Fibroblast of pulmonary artery (primary cell): ENCODE results near the gene DDTL.
"Not testable (repeated sequence)": the region's sequence is repeated elsewhere in the genome, so short reads cannot be mapped to it uniquely, and the experiment has no call there.

Experiments
- DNase-seq: peaks from one replicate; pipeline ENCODE4 v3.0.0-alpha.2; 2010; ENCODE audit warnings: low read depth
- H3K4me3 ChIP-seq: replicated peaks from 2 replicates; pipeline ENCODE4 v1.5.1; 2011; ENCODE audit warnings: low read depth, mild to moderate bottlenecking, control low read depth, low read length, moderate library complexity
- CTCF ChIP-seq: IDR thresholded peaks from 2 replicates; pipeline ENCODE4 v1.5.1; 2011; ENCODE audit warnings: mild to moderate bottlenecking, control low read depth, low read length, inconsistent platforms; ENCODE audit errors: missing control alignments

Gene DDTL

GRCh38 chr22:23952794-23953405 is 13.8 kb upstream of the DDTL start:
- not testable (repeated sequence) for DNase-seq, H3K4me3 ChIP-seq

GRCh38 chr22:23953485-23953884 is 13.2 kb upstream of the DDTL start:
- not testable (repeated sequence) for H3K4me3 ChIP-seq, DNase-seq

- not testable (repeated sequence) for DNase-seq, H3K4me3 ChIP-seq
These were observed 12.3 kb upstream of the DDTL start for GRCh38 chr22:23954193-23954990.

GRCh38 chr22:23954991-23955305 is 11.7 kb upstream of the DDTL start:
- not testable (repeated sequence) for H3K4me3 ChIP-seq, DNase-seq

- not testable (repeated sequence) for H3K4me3 ChIP-seq, DNase-seq
These were observed 10.8 kb upstream of the DDTL start for GRCh38 chr22:23955886-23956285.

- DNase-seq: peak; percentile 78
- not testable (repeated sequence) for H3K4me3 ChIP-seq
- peak; percentile 75 for TF ChIP-seq CTCF
These were observed 10.3 kb upstream of the DDTL start for GRCh38 chr22:23956301-23956900.

GRCh38 chr22:23961084-23961771 is 5.5 kb upstream of the DDTL start, which contains the start of gene GSTT2B:
TSS of gene GSTT2B (minus strand) at chr22:23961195. CDS start at chr22:23961131, 64 bp downstream.
- peak within 1 kb of the TSS; percentile 33 for H3K4me3 ChIP-seq
- DNase-seq: not testable (repeated sequence)

GRCh38 chr22:23966094-23966493 is 594 bp upstream of the DDTL start:
- not testable (repeated sequence) for H3K4me3 ChIP-seq, DNase-seq

- TF ChIP-seq CTCF: no peak
- no peak overlapping the region for H3K4me3 ChIP-seq
- no peak for DNase-seq
These were observed 2.4 kb downstream of the DDTL start for GRCh38 chr22:23969071-23969470.

GRCh38 chr22:23970201-23970641 is 3.5 kb downstream of the DDTL start:
- no peak overlapping the region for H3K4me3 ChIP-seq
- DNase-seq: no peak
- no peak for TF ChIP-seq CTCF
